GM18505 (cell line): ENCODE measurements around the gene RNU6-1.

Source experiments
- ATAC-seq: cut with Tn5 transposase; IDR thresholded peaks from one replicate; pipeline ENCODE4 v1.9.1; 2021; ENCODE audit not compliant: unreplicated experiment
- POLR2A ChIP-seq: IDR thresholded peaks from 4 replicates; pipeline ENCODE4 v1.6.1; 2011; ENCODE audit warnings: borderline replicate concordance; ENCODE audit not compliant: insufficient read depth, insufficient read length; ENCODE audit errors: extremely low read depth

RNU6-1 gene

GRCh38 chr15:67845974-67846373 lies 6.1 kb upstream of the RNU6-1 start:
- ATAC-seq: no peak

GRCh38 chr15:67843571-67844387 lies 3.9 kb upstream of the RNU6-1 start:
- no peak for ATAC-seq
- no peak for TF ChIP-seq POLR2A

More at GRCh38 chr15:67845974-67846373, 6.1 kb upstream of the RNU6-1 start:
- TF ChIP-seq POLR2A: no peak

- no peak for ATAC-seq
Measured at GRCh38 chr15:67843092-67843501, 3.3 kb upstream of the RNU6-1 start.

GRCh38 chr15:67841513-67841762 lies 1.6 kb upstream of the RNU6-1 start:
- TF ChIP-seq POLR2A: no peak
- no peak for ATAC-seq

More at GRCh38 chr15:67843092-67843501, 3.3 kb upstream of the RNU6-1 start:
- no peak for TF ChIP-seq POLR2A

GRCh38 chr15:67840749-67841512 lies 1.1 kb upstream of the RNU6-1 start:
- TF ChIP-seq POLR2A: no peak
- ATAC-seq: no peak

GRCh38 chr15:67839499-67839928 lies 331 bp downstream of the RNU6-1 start:
- no peak for ATAC-seq
- no peak for TF ChIP-seq POLR2A

- TF ChIP-seq POLR2A: no peak
- ATAC-seq: no peak
Measured at GRCh38 chr15:67838789-67839332, 984 bp downstream of the RNU6-1 start.

GRCh38 chr15:67836955-67837354 lies 2.9 kb downstream of the RNU6-1 start:
- TF ChIP-seq POLR2A: no peak
- ATAC-seq: no peak

- TF ChIP-seq POLR2A: no peak
- no peak for ATAC-seq
Measured at GRCh38 chr15:67836477-67836876, 3.4 kb downstream of the RNU6-1 start.

- no peak for ATAC-seq
Measured at GRCh38 chr15:67836134-67836455, 3.8 kb downstream of the RNU6-1 start.

GRCh38 chr15:67835297-67836133 lies 4.3 kb downstream of the RNU6-1 start:
- no peak for ATAC-seq
- no peak for TF ChIP-seq POLR2A

More at GRCh38 chr15:67836134-67836455, 3.8 kb downstream of the RNU6-1 start:
- no peak for TF ChIP-seq POLR2A

GRCh38 chr15:67834581-67835296 lies 5.1 kb downstream of the RNU6-1 start:
- no peak for ATAC-seq
- TF ChIP-seq POLR2A: no peak

GRCh38 chr15:67833710-67834511 lies 5.9 kb downstream of the RNU6-1 start:
- ATAC-seq: no peak
- TF ChIP-seq POLR2A: no peak
